Amygdala (tissue), 56 donors: ENCODE results near the gene POLR2L.

Experiments used
- DNase-seq, 56 donors: peaks; one replicate each; lab custom pipeline; 2025; lab: John Stamatoyannopoulos, UW

POLR2L gene

DNA sequence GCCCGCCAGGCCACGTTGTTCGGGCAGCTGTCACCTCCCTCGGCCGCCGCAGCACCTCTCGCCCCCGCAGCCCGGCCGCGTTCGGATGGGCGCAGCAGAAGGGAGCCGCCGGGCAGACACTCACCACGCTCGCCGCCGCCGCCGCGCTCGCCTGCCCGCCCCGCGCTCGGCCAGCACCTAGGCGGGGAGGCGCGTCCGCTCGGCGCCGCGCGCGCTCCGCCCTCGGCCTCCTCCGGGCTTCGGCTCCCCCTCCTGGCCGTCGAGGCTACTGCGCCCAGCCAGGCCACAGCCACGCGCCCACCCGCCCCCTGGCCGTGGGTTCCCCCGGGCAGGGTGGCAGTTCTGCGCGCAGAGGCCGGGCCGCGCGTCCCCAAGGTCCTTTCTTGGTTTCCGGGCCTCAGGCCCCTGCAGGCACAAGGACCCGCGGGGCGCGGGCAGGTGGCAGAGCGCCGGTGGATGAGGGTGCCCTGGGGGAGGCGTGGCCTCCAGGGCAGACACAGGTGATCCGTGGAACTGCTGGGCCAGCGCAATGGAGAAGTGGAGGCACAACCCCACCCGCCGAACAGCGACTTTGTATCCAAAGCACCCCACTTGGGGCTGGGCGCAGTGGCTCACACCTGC, 44.1 kb downstream of the POLR2L start, which contains the start of gene SLC25A22:
Gene SLC25A22 (minus strand): TSS at position 189 of the 621 bp plus-strand sequence. CDS start 3,275 bp downstream, outside the sequence.
- peak in 41 of 56 donors; percentile 27 to 85 (median 69) for DNase-seq

DNA sequence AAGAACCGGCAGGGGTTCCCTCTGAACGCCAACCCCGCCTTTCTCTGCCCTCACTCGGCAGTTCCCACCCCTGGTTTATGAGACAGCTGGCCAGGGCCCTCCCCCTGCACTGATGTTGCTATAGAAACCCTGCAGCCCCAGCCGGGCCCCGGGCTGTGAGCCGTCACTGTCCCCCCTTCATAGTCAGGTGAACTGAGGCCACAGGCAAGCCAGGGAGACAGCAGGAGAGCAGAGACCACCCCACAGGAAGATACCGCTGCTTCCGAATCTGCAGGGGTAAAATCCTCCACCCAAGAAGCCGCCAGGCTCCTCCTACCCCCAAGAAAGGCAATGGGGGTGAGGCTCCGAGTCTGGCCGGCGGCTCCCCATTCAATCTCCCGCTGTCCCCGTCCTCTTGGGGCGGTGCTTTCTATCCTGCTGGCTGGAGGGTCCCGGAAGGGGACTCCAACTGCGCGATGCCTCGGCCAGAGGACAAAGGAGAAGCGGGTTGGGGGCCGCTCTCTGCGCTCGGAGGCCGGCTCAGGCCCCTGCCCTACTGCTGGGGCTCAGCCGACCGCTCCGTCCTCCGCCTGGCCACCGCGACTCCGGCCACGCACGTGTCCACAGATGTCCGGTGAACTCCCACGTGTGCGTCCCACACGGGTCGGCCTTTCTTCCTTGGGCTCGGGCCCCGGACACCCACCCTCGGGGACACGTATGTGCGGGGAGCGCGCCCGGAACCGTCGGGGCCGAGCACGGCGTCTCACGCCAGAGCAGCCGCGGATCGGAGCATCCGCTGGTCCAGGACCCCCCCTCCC, 44.8 kb downstream of the POLR2L start:
- DNase-seq: peak in 51 of 56 donors; percentile 40 to 85 (median 71)

DNA sequence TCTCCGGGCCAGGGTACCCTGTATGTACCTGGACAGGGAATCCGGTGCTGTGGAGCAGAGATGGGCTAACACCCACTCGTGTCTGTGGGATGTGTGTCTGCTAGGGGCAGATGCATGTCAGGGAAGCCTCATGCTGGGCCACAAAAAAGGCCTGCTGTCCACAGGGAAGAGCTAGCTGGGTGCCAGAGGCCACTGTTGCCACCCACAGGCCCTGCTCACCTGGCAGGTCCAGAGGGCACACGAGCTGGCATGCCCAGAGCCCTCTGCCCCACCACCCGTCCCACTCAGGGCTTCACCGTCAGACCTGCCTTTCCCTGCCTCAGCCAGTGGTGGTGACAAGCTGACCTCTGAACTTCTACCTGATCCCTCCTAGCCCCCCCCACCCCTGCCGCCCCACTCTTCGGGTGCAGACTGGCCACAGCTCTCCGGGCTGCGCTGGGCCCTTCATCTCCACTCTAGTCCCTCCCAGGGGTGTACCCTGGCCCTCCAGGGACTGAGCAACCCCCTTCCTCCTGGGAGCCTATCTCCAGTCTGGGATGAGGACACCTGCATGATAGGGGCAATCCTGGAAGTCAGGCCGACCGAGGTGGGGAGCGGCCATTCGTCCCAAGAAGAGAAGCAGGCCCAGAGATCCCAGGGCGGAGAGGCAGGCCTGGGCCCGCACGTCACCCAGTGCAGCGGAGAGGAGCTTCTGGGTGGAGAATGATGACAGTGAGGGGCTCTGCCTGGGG, 45.6 kb downstream of the POLR2L start:
- no peak for DNase-seq

DNA sequence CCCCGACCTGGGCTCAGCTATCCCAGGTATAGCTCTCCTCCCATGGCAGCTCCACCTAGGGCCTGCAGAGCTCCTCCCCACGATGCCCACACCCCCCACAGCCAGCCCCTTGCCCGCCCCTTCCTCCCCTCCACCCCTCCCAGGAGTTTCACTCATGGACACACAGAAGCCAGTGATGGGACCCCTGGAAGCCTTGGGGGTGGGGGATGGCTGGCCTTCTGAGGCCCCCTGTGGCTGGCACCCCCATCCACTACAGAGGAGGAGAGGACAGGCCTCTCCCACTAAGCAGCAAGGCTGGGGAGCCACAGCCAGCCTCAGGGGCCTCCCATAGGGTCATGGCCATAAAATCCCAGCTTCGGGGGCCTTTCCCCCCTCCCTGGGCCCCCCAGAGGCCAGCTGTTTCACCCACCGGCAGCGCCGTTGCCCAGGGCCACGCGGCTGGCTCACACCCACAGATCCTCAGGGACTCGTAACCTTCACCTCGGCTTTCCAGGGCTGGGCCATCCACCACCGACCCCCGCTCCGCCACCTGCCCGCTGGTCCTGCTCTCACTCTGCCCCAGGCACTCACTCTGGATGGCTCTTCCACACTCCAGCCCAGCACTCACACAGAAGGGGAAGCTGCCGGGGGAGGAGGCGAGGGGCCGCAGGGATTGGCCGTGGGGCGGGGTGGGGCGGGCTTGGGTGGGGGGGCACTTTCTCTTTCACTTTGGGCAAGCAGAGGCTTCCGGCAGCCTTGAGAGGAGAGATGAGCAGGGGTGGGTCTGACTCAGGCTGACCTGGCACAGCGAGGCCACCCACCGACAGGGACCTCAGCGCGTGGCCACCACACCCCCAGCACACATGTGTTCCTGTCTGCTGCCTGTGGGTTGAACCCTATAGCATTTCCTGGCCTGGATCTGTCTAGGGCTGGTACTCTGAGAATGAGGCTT, 46.4 kb downstream of the POLR2L start:
- DNase-seq: peak in 40 of 56 donors; percentile 16 to 72 (median 45)

DNA sequence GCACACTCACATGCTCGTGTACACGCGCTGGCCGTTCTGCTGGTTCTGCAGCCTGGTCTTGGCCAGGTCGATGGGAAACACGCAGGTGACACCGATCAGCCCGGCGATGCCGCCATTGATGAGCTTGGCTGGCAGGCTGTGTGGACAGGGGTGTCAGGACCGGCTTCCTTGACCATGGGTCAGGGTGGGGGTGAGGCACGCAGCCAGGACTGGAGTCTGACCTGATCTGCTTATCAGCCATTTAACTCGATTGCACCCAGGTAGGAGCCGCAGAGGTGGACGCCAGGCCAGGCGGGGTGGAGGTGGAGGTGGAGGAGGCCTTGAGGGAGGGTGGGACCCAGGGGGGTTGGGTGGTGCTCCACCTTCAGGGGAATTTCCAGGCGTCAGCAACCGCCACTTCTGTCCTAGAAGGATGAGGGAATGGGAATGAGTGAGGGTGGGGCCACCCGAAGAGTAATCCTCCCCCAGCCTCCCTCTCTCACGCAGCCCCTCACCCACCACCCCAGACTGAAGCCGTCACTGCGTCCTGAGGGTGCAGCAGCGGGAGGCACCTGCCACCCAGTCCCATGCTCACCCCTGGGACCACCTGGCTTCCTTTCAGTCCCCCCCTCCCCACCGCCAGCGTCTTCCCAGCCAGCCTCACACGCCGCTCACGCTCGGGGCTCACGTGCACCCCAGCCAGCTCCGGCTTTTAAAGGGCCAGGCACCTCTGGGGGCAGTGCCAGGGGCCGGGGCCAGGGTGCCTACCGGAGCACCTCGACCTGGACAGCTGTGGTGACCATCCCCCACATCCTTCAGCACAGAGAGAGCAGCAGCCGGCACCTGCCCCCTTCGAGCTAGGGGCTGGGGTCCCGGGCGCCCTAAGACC, 47.3 kb downstream of the POLR2L start:
- peak in 7 of 56 donors; percentile 28 to 51 (median 30) for DNase-seq

DNA sequence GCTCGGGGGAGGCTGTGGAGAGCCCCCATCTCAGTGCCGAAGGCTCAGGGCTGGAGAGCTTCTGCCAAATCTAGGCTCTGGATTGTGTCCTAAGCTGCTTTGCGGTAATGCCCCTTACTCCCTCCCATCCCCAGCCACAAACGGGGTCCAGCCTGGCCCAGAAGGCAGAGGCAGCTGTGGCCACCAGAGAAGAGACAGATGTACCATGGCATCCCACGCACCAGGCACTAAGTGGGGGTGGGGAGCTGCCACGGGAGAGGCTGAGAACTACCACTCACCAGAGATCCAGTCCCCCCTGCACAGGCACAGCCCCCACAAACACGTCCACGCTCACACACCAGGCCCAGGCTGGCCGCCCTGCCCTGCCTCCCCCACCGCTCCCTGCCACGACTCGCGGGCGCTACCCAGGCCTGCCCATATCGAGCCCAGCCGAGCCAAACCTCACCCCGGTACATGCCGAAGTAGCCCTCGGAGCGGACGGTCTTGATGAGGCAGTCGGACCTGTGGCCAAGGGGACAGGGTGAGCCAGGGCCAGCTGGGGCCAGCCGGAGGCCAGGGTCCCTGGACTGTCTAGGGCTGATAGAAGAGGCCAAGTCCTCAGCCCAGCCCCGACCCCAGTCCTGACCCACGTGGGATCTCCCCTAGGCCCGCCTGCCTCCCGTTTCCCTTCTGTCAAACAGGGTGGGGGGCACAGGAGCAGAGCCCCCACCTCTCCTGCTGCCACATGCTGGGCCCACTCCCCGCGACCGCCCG, 48.1 kb downstream of the POLR2L start:
- no peak for DNase-seq

DNA sequence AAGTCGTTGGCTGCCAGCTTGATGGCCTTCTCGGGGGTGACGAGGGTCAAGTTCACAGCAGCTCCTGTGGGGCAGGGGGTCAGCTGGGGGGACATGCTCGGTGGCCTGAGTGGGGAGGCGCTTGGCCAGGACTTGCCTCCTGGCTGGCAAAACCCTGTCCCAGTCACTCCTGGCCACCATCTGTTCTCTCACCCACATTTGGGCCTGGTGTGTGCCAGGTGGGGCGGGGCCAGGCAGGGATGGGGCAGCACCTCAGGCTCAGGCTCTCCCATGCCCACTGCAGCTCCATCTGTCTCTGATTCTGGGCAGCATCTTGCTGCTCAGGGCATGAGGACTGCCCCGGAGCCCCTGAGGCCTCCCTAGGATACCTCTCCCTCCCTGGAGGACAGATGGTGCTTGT, 48.8 kb downstream of the POLR2L start:
- no peak for DNase-seq

DNA sequence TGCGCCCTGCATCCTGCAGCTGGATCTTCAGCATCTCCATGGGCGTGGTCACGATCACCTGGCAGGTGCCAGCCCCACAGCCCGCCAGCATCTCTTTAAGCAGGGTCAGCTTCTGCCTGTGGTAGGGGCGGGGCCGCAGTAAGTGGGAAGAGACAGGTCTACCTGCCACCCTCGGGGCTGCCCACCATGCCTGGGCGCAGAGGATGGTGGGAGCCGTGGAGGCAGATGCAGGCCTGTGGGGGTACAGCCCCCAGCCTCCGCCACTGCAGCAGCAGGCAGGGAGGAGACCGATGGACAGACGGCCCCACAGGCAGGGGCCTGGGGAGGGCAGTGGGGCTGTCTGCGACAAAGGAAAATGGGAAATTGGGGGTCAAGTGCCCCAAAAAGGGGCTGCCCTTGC, 49.5 kb downstream of the POLR2L start:
- DNase-seq: no peak

DNA sequence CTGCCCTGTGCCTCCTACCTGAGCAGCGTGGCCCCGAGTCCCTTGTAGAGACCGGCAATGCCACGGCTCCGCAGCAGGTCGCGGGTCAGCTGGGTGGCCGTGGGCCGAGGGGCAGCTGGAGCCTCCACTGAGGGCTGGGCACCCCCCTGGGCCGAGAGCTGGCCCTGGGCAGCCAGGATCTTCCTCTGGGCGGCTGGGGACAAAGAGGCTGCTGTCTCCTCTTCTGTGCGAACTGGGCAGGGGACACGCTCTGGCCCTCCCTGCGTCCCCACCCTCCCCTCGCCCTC, 49.9 kb downstream of the POLR2L start:
- no peak for DNase-seq

DNA sequence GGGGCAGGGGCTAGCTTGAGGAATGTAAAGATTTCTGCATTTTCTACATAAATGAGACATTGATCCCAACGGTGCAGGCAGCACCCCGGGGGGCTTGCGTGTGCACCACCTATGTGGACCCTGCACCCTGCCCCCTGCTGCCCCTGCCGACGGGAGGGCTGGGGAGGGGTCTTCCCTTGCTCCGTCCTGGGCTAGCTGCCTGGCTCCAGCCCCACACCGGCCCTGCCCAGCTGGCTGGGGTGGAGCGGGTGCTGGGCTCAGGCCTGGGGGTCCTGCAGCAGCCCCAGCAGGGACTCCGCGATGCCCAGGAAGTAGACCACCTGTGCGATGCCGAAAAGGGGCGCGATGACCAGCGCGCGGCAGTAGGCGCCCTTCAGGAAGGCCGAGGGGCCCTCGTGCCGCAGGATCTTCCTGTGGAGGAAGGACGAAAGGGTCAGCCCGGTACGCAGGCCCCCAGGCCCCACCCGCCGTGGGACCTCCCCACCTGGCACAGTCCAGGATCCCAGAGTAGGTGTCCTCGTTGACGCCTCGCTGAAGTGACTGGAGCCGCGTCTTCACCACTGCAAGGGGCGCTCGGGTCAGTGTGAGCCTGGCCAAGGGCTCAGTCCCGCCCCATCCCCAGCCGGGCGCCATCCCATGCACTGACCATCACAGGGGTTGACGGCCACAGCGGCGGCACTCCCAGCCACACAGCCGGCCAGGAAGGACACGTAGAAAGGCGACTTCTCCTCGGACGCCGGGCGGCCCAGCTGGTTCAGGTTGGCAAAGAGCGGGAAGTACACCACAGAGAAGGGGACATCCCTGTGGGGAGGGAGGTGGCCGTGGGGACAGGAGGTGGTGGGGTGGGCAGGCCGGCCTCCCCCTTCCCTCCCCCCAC, 50.4 kb downstream of the POLR2L start:
- DNase-seq: no peak

DNA sequence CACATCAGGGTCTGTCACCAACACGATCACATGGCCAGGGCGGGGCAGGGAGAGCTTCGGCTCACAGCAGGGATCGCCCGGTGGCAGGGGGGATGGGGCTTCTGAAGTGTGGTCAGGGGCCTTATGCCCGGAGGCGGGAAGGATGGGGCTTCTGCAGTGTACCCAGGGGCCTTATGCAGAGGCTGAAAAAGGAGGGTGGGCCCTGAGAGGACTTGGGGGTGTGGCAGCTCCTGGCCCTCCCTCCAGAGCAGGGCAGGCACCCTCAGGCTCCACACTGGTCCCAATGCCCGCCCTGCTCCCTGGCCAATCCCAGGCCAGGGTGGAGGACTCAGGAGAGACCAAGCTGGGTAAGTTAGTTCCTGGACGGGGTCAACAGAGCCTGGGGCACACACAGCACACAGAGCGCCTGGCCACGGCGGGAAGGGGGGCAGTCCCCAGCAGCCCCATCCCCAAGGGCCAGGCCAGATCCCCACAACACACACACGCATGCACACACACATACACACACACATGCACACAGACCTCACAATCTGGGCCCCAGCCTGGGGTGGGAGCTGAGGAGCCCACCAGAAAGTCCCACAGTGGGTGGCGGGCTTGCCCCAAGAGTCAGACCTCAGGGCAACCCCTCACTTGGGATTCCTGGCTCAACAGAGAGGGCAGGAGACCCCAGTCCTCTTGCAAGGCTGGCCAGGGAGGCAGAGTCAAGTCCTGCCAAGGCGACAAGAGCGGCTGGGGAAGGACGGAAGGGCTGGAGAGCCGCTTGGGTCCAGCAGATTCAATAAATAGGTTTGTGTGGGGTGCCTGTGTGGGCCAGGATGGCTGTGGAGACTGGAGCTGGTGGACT, 51.4 kb downstream of the POLR2L start:
- no peak for DNase-seq

DNA sequence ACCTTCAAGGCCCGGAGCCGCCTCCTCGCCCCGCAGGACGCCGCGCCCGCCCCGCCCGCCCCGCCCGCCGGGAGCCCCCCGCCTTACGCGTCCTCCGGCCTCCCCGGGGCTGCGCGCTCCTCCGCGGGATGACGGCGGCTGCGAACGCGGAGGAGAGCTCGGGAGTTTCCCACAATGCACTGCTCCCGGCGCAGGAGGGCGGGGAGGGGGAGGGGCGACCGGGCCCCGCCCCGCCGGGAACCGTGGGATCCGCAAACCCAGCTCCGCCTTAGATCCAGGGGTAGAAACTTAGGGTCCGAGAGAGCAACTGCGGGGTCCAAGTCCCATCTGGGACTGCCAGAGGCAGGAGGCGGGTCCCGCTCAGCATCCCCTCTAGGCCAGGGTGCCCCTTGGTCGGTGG, 52.4 kb downstream of the POLR2L start, which contains the start of gene CEND1:
Gene CEND1 (minus strand): TSS at position 148 of the 400 bp plus-strand sequence. CDS start 1,514 bp downstream, outside the sequence.
- peak in 42 of 56 donors; percentile 18 to 80 (median 57) for DNase-seq
